Spleen (tissue), 11 donors: ENCODE data around the gene FGG. TPM values are rescaled to one million over a fixed set of nuclear protein-coding genes. Genes with fewer than 3 reads are reported as not detected.

Experiments used
- DNase-seq: peaks from one replicate; pipeline ENCODE4 v3.0.0-alpha.2; 2020
- H3K27ac ChIP-seq, 8 donors: fragments of 200-600 bp; sonication (generic) in 7 of 8; 1 replicate in 4 of 8; 2 replicates in 4 of 8; pipeline versions ENCODE4 v1.5.0 to v1.8.0; 2016 to 2021; ENCODE audit warnings: inconsistent platforms in 4 of 8, mild to moderate bottlenecking in 4 of 8, moderate library complexity in 1 of 8
- H3K27me3 ChIP-seq, 7 donors: fragments of 200-600 bp; sonication (generic) in 6 of 7; replicated peaks in 1 of 7; 1 replicate in 4 of 7; 2 replicates in 3 of 7; pipeline versions ENCODE4 v1.5.0 to v1.8.0; 2016 to 2021; ENCODE audit warnings: inconsistent platforms in 3 of 7, mild to moderate bottlenecking in 1 of 7
- H3K36me3 ChIP-seq, 6 donors: fragments of 200-600 bp; sonication (generic) in 5 of 6; 1 replicate in 4 of 6; 2 replicates in 2 of 6; pipeline versions ENCODE4 v1.5.0 to v1.8.0; 2016 to 2021; ENCODE audit warnings: inconsistent platforms in 2 of 6
- H3K4me1 ChIP-seq, 6 donors: fragments of 200-600 bp; sonication (generic) in 5 of 6; 1 replicate in 3 of 6; 2 replicates in 3 of 6; pipeline versions ENCODE4 v1.5.0 to v1.8.0; 2016 to 2021; ENCODE audit warnings: inconsistent platforms in 3 of 6
- H3K4me3 ChIP-seq, 8 donors: fragments of 200-600 bp; sonication (generic) in 7 of 8; 1 replicate in 4 of 8; 2 replicates in 4 of 8; pipeline versions ENCODE4 v1.5.0 to v1.8.0; 2016 to 2021; ENCODE audit warnings: inconsistent platforms in 4 of 8, mild to moderate bottlenecking in 4 of 8, moderate library complexity in 2 of 8
- H3K9me3 ChIP-seq, 8 donors: fragments of 200-600 bp; sonication (generic) in 7 of 8; 1 replicate in 4 of 8; 2 replicates in 4 of 8; pipeline versions ENCODE4 v1.5.0 to v1.8.0; 2016 to 2021; ENCODE audit warnings: inconsistent platforms in 4 of 8
- CTCF ChIP-seq, 11 experiments: fragments of 200-600 bp in 7 of 11; fragments of 450-650 bp in 4 of 11; sonication (generic) in 4 of 11; IDR thresholded peaks in 8 of 11; conservative IDR thresholded peaks in 3 of 11; 1 replicate in 7 of 11; 2 replicates in 4 of 11; pipeline versions ENCODE4 v1.4.0 to v1.8.0; 2016 to 2021; ENCODE audit warnings: antibody characterized with exemption in 11 of 11, inconsistent platforms in 4 of 11, mild to moderate bottlenecking in 1 of 11
- POLR2A ChIP-seq, 3 donors: fragments of 450-650 bp; IDR thresholded peaks; one replicate each; pipeline ENCODE4 v1.5.1; 2017; ENCODE audit warnings: antibody characterized with exemption in 3 of 3, mild to moderate bottlenecking in 1 of 3
- POLR2AphosphoS5 ChIP-seq, 3 donors: sonication (generic); formaldehyde crosslinking; IDR thresholded peaks; one replicate each; pipeline ENCODE4 v1.5.1; 2017; ENCODE audit warnings: antibody characterized with exemption in 3 of 3
- WGBS, 5 donors: extraction: QIAGEN DNeasy Blood & Tissue Kit in 3 of 5; methylation state at CpG; one replicate each; pipeline versions ENCODE4 v1.1.5 to v1.1.7; 2013 to 2018; 5-methylcytosine and 5-hydroxymethylcytosine counted together
- intact Hi-C: fragments of 100-400 bp; cut with DNase I; formaldehyde crosslinking; loops from one replicate; pipeline ENCODE4 v1.15.0; 2023; ENCODE audit warnings: low total_unique reads
- polyA plus RNA-seq, 3 donors: library from polyadenylated mRNA; stranded (reverse); fragments of 200-250 nt; gene quantifications; one replicate each; pipeline ENCODE4 v1.2.1, GENCODE V29; 2013
- total RNA-seq, 7 donors: library from RNA; depleted of rRNA in 3 of 7; stranded (reverse); fragments of >200 nt in 3 of 7; fragmentation: NEBNext Ultra II Directional in 4 of 7; extraction: Animal tissue kit (Norgen Biotek cat#: 25700) in 4 of 7; gene quantifications; one replicate each; pipeline versions ENCODE4 v1.1.0 to v1.2.1, GENCODE V29; 2016 to 2021
- donor health status: healthy with polysubstance abuse.
- donor health status: DM: no; HTN: no; CAD: no; lungs with moderate emphysema.
- donor health status: DM: no; HTN: no; CAD: no.
- donor health status: Bipolar disorder and iron deficiency.
- donor health status: healthy.
- donor health status: DM: no; HTN: no; CAD: no.
- donor health status: DM: yes; HTN: yes; CAD: no.

Gene FGG
- total and polyA plus RNA-seq, 10 donors = 0.06 to 1.8 (median 0.35) TPM; not detected in 6

DNA sequence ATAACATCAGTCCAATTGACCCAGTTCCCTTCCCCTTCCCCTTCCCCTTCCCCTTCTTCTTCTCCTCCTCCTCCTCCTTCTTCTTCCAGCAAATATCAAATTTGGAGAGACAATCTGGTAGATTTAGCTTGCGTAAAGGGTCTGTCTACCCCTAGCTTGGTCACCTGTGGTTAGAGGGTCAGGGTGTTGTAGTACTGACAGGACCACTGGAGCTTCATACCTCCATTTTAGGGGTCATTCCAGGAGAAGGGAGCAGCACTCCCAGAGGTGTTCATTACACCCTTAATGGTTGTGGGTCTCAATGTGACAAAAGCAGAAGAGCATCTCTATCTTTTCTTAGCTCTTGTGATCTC lies 53.3 kb downstream of the FGG start:
- TF ChIP-seq POLR2AphosphoS5 (IDR thresholded peaks at IDR 0.05) (no peak), POLR2A (IDR thresholded peaks at IDR 0.05) (no peak), CTCF (IDR thresholded peaks at IDR 0.05 in 8 of 11, conservative IDR thresholded peaks at IDR 0.05 in 3 of 11) (no peak)
- no peak for DNase-seq
- no peaks in the 10 kb centered on the region for H3K27me3 ChIP-seq
- no peaks in the 10 kb centered on the region for H3K4me1 ChIP-seq
- no peaks in the 10 kb centered on the region for H3K36me3 ChIP-seq
- intact Hi-C loops = loop anchor here (10.0 kb wide), 1 partner anchor 806 kb away; no protein-coding TSS in a partner anchor
- 68 to 100% (median 91%) methylated on average over 1 of the region's 1 CpG for WGBS, 5 donors
- no peak overlapping the region for H3K4me3 ChIP-seq
- no peaks in the 10 kb centered on the region for H3K9me3 ChIP-seq
- no peak overlapping the region for H3K27ac ChIP-seq

Other genes starting within 250 kb of the FGG start
- gene DCHS2, start 120.9 kb downstream of the FGG start, total RNA-seq = under 1 TPM in 6 of 7 donors, not detected in 1; under 0.01 to 0.55 (median 0.21) TPM
- under 1 TPM; under 0.01 to 0.02 (median under 0.01) TPM for gene DCHS2, start 120.9 kb downstream of the FGG start, polyA plus RNA-seq
- gene PLRG1, start 62.3 kb downstream of the FGG start, total RNA-seq = 10 to 100 TPM; 38.6 to 66.2 (median 58.7) TPM
- 10 to 100 TPM; 37.8 to 44.2 (median 44.0) TPM for gene PLRG1, start 62.3 kb downstream of the FGG start, polyA plus RNA-seq
- 1 to 10 TPM in 1 of 7 donors, not detected in 6; 2.3 TPM for gene FGB, start 49.6 kb downstream of the FGG start, total RNA-seq
- gene FGB, start 49.6 kb downstream of the FGG start, polyA plus RNA-seq = under 1 TPM in 1 of 3 donors, not detected in 2; 0.74 TPM
- 1 to 10 TPM in 1 of 7 donors, not detected in 6; 2.8 TPM for gene FGA, start 21.9 kb downstream of the FGG start, total RNA-seq
- gene FGA, start 21.9 kb downstream of the FGG start, polyA plus RNA-seq = under 1 TPM in 2 of 3 donors, not detected in 1; 0.06 to 0.11 TPM
- gene LRAT, start 131.3 kb upstream of the FGG start, total RNA-seq = not detected
- under 1 TPM in 2 of 3 donors, not detected in 1; 0.02 to 0.03 TPM for gene LRAT, start 131.3 kb upstream of the FGG start, polyA plus RNA-seq
- gene RBM46, start 168.6 kb upstream of the FGG start, total RNA-seq = not detected
- gene RBM46, start 168.6 kb upstream of the FGG start, polyA plus RNA-seq = under 1 TPM in 1 of 3 donors, not detected in 2; 0.04 TPM